ENCODE data around the gene MUCL3.
A peak's percentile ranks its signal among the peaks of the same experiment; 100 is the strongest.
"Not testable (repeated sequence)": the region's sequence is repeated elsewhere in the genome, so short reads cannot be mapped to it uniquely, and the experiment has no call there.

MUCL3 gene

GRCh38 chr6:30914076-30914853 lies 26.5 kb upstream of the MUCL3 start, which contains the start of gene VARS2:
TSS of gene VARS2 (plus strand) at chr6:30914238. CDS start at chr6:30914837, 599 bp downstream.
- peak; percentile 98 for DNase-seq (ENCODE audit: insufficient read length)
- FAIRE-seq: peak; percentile 95
- peak; percentile 47; the same call in 1 of the 2 replicates for TF ChIP-seq POLR2AphosphoS5 (IDR thresholded peaks at IDR 0.05; ENCODE audit: low read depth, low read length)
- peak; percentile 78; the same call in 1 of the 2 replicates for TF ChIP-seq POLR2A (IDR thresholded peaks at IDR 0.05; ENCODE audit: low read depth, low read length)
- no peak for TF ChIP-seq TAF1 (IDR thresholded peaks at IDR 0.05; ENCODE audit: borderline replicate concordance, low read depth, low read length)

- FAIRE-seq (peak; percentile 60), DNase-seq (ENCODE audit: insufficient read length) (no peak)
These were observed 25.8 kb upstream of the MUCL3 start for GRCh38 chr6:30914854-30915590.

GRCh38 chr6:30915591-30915946 lies 25.2 kb upstream of the MUCL3 start:
- FAIRE-seq (peak; percentile 82), DNase-seq (ENCODE audit: insufficient read length) (peak; percentile 58)
- no peak for TF ChIP-seq POLR2AphosphoS5 (IDR thresholded peaks at IDR 0.05; ENCODE audit: low read depth, low read length)
- no peak for TF ChIP-seq POLR2A (IDR thresholded peaks at IDR 0.05; ENCODE audit: low read depth, low read length)
- TF ChIP-seq TAF1 (IDR thresholded peaks at IDR 0.05; ENCODE audit: borderline replicate concordance, low read depth, low read length): no peak

More at GRCh38 chr6:30914854-30915590, 25.8 kb upstream of the MUCL3 start:
- no peak for TF ChIP-seq POLR2A (IDR thresholded peaks at IDR 0.05; ENCODE audit: low read depth, low read length)
- TF ChIP-seq TAF1 (IDR thresholded peaks at IDR 0.05; ENCODE audit: borderline replicate concordance, low read depth, low read length): no peak
- no peak for TF ChIP-seq POLR2AphosphoS5 (IDR thresholded peaks at IDR 0.05; ENCODE audit: low read depth, low read length)

GRCh38 chr6:30917041-30917440 lies 23.7 kb upstream of the MUCL3 start:
- TF ChIP-seq TAF1 (IDR thresholded peaks at IDR 0.05; ENCODE audit: borderline replicate concordance, low read depth, low read length) (no peak), POLR2AphosphoS5 (IDR thresholded peaks at IDR 0.05; ENCODE audit: low read depth, low read length) (no peak)
- no peak for DNase-seq (ENCODE audit: insufficient read length)
- no peak for FAIRE-seq

GRCh38 chr6:30917487-30917886 lies 23.3 kb upstream of the MUCL3 start:
- FAIRE-seq (no peak), DNase-seq (ENCODE audit: insufficient read length) (no peak)
- no peak for TF ChIP-seq POLR2AphosphoS5 (IDR thresholded peaks at IDR 0.05; ENCODE audit: low read depth, low read length)
- TF ChIP-seq POLR2A (IDR thresholded peaks at IDR 0.05; ENCODE audit: low read depth, low read length): no peak
- TF ChIP-seq TAF1 (IDR thresholded peaks at IDR 0.05; ENCODE audit: borderline replicate concordance, low read depth, low read length): no peak

GRCh38 chr6:30918670-30919069 lies 22.1 kb upstream of the MUCL3 start:
- DNase-seq (ENCODE audit: insufficient read length): no peak
- no peak for FAIRE-seq
- TF ChIP-seq POLR2AphosphoS5 (IDR thresholded peaks at IDR 0.05; ENCODE audit: low read depth, low read length): no peak
- TF ChIP-seq TAF1 (IDR thresholded peaks at IDR 0.05; ENCODE audit: borderline replicate concordance, low read depth, low read length): no peak
- TF ChIP-seq POLR2A (IDR thresholded peaks at IDR 0.05; ENCODE audit: low read depth, low read length): no peak

GRCh38 chr6:30922447-30922852 lies 18.3 kb upstream of the MUCL3 start:
- TF ChIP-seq POLR2AphosphoS5 (IDR thresholded peaks at IDR 0.05; ENCODE audit: low read depth, low read length) (no peak), POLR2A (IDR thresholded peaks at IDR 0.05; ENCODE audit: low read depth, low read length) (no peak), TAF1 (IDR thresholded peaks at IDR 0.05; ENCODE audit: borderline replicate concordance, low read depth, low read length) (no peak)
- no peak for FAIRE-seq
- DNase-seq (ENCODE audit: insufficient read length): no peak

- not testable (repeated sequence) for DNase-seq (ENCODE audit: insufficient read length); FAIRE-seq
These were observed 16.6 kb upstream of the MUCL3 start for GRCh38 chr6:30924040-30924627.

- FAIRE-seq (no peak), DNase-seq (ENCODE audit: insufficient read length) (no peak)
- TF ChIP-seq POLR2A (IDR thresholded peaks at IDR 0.05; ENCODE audit: low read depth, low read length) (no peak), TAF1 (IDR thresholded peaks at IDR 0.05; ENCODE audit: borderline replicate concordance, low read depth, low read length) (no peak), POLR2AphosphoS5 (IDR thresholded peaks at IDR 0.05; ENCODE audit: low read depth, low read length) (no peak)
These were observed 14.1 kb upstream of the MUCL3 start for GRCh38 chr6:30926644-30927043.

GRCh38 chr6:30927080-30927479 lies 13.7 kb upstream of the MUCL3 start:
- not testable (repeated sequence) for FAIRE-seq

GRCh38 chr6:30928677-30929076 lies 12.1 kb upstream of the MUCL3 start:
- DNase-seq (ENCODE audit: insufficient read length) (no peak), FAIRE-seq (no peak)
- no peak for TF ChIP-seq POLR2A (IDR thresholded peaks at IDR 0.05; ENCODE audit: low read depth, low read length)
- TF ChIP-seq POLR2AphosphoS5 (IDR thresholded peaks at IDR 0.05; ENCODE audit: low read depth, low read length): no peak
- TF ChIP-seq TAF1 (IDR thresholded peaks at IDR 0.05; ENCODE audit: borderline replicate concordance, low read depth, low read length): no peak

More at GRCh38 chr6:30927080-30927479, 13.7 kb upstream of the MUCL3 start:
- DNase-seq (ENCODE audit: insufficient read length): not testable (repeated sequence)

- FAIRE-seq (no peak), DNase-seq (ENCODE audit: insufficient read length) (no peak)
These were observed 10.3 kb upstream of the MUCL3 start for GRCh38 chr6:30930506-30930905.

More at GRCh38 chr6:30930506-30930905, 10.3 kb upstream of the MUCL3 start:
- no peak for TF ChIP-seq POLR2AphosphoS5 (IDR thresholded peaks at IDR 0.05; ENCODE audit: low read depth, low read length)
- TF ChIP-seq POLR2A (IDR thresholded peaks at IDR 0.05; ENCODE audit: low read depth, low read length): no peak
- no peak for TF ChIP-seq TAF1 (IDR thresholded peaks at IDR 0.05; ENCODE audit: borderline replicate concordance, low read depth, low read length)
